ENCODE measurements around the gene SPRYD3. TPM values are rescaled to one million over a fixed set of nuclear protein-coding genes. Genes with fewer than 3 reads are reported as not detected.

SPRYD3 gene
- total RNA-seq, 4 donors from 2014 or later, result 79.7 to 125 (median 99.1) TPM

- Histone ChIP-seq H3K4me1 (peaks cover 31 to 69% (median 67%) of the 10 kb centered on the region in 4 donors), H3K36me3 (peaks cover 20 to 37% (median 30%) of the 10 kb centered on the region in 4 donors), H3K27ac (replicated peaks in 1 of 4) (peak overlapping the region; percentile 91 to 96 (median 94)), H3K9me3 (no peaks in the 10 kb centered on the region), H3K27me3 (no peaks in the 10 kb centered on the region), H3K4me3 (peak overlapping the region; percentile 66 to 78 (median 72))
- WGBS, result 24% methylated on average over 11 of the region's 25 CpGs
- no peak for DNase-seq (ENCODE audit: extremely low spot score)
- TF ChIP-seq EP300 (IDR thresholded peaks at IDR 0.05), result no peak
- intact Hi-C loops (cut with DNase I), result loop anchor here (10.0 kb wide), 1 partner anchor 76 kb away; no protein-coding TSS in a partner anchor
Measured at GRCh38 chr12:53078425-53079225, 565 bp downstream of the SPRYD3 start.

DNA sequence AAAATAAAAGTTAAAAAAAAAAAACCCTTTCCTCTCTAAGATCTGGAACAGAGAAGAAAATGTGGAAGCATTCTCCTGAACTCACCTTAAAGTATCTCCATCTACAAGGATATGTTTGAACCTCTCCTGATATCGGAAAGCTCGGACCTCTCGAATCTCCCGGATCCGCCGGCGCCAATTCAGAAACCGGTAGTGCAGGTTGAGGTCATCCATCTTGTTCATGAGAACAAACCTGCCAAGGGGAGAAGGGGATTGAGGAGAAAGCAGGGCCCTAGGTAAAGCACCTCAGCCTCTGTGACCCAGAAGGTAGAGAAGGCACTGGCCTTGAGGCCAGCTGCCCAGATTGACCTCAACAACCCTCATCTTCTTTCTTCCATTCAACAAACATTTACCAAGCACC lies 2.2 kb downstream of the SPRYD3 start:
- 96% methylated on average over 8 of the region's 8 CpGs for WGBS
- Histone ChIP-seq H3K36me3 (peaks cover 25 to 47% (median 32%) of the 10 kb centered on the region in 4 donors), H3K9me3 (no peaks in the 10 kb centered on the region), H3K4me3 (no peak overlapping the region), H3K4me1 (peaks cover 47 to 85% (median 83%) of the 10 kb centered on the region in 4 donors), H3K27me3 (no peaks in the 10 kb centered on the region), H3K27ac (replicated peaks in 1 of 4) (peak overlapping the region in 3 of 4 donors; percentile 94 to 96 (median 95))
- TF ChIP-seq POLR2A (IDR thresholded peaks at IDR 0.05; ENCODE audit: low read depth) (no peak), POLR2AphosphoS5 (IDR thresholded peaks at IDR 0.05) (no peak), EP300 (IDR thresholded peaks at IDR 0.05) (no peak)
- TF ChIP-seq, protein P1, sequence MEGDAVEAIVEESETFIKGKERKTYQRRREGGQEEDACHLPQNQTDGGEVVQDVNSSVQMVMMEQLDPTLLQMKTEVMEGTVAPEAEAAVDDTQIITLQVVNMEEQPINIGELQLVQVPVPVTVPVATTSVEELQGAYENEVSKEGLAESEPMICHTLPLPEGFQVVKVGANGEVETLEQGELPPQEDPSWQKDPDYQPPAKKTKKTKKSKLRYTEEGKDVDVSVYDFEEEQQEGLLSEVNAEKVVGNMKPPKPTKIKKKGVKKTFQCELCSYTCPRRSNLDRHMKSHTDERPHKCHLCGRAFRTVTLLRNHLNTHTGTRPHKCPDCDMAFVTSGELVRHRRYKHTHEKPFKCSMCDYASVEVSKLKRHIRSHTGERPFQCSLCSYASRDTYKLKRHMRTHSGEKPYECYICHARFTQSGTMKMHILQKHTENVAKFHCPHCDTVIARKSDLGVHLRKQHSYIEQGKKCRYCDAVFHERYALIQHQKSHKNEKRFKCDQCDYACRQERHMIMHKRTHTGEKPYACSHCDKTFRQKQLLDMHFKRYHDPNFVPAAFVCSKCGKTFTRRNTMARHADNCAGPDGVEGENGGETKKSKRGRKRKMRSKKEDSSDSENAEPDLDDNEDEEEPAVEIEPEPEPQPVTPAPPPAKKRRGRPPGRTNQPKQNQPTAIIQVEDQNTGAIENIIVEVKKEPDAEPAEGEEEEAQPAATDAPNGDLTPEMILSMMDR (IDR thresholded peaks at IDR 0.05), result no peak
- intact Hi-C loops (cut with DNase I), result loop anchor here (10.0 kb wide), 1 partner anchor 78 kb away; no protein-coding TSS in a partner anchor
- DNase-seq (ENCODE audit: extremely low spot score), result no peak

GRCh38 chr12:53076461-53076860 lies 2.7 kb downstream of the SPRYD3 start:
- no peaks in the 10 kb centered on the region for H3K9me3 ChIP-seq
- DNase-seq (ENCODE audit: extremely low spot score), result no peak
- peaks cover 53 to 91% (median 89%) of the 10 kb centered on the region in 4 donors for H3K4me1 ChIP-seq
- no peak overlapping the region for H3K4me3 ChIP-seq
- peak overlapping the region; percentile 7 to 95 (median 88) for H3K27ac ChIP-seq (replicated peaks in 1 of 4)
- WGBS, result 88% methylated on average over 3 of the region's 3 CpGs
- TF ChIP-seq POLR2AphosphoS5 (IDR thresholded peaks at IDR 0.05), result no peak
- TF ChIP-seq EP300 (IDR thresholded peaks at IDR 0.05), result no peak
- no peak for TF ChIP-seq POLR2A (IDR thresholded peaks at IDR 0.05; ENCODE audit: low read depth)
- TF ChIP-seq, protein P1 (IDR thresholded peaks at IDR 0.05), result no peak
- intact Hi-C loops (cut with DNase I), result loop anchor here (10.0 kb wide), 1 partner anchor 78 kb away; no protein-coding TSS in a partner anchor
- peaks cover 25 to 47% (median 32%) of the 10 kb centered on the region in 4 donors for H3K36me3 ChIP-seq
- no peaks in the 10 kb centered on the region for H3K27me3 ChIP-seq

- no peak for DNase-seq (ENCODE audit: extremely low spot score)
- no peaks in the 10 kb centered on the region for H3K9me3 ChIP-seq
- peaks cover 25 to 47% (median 32%) of the 10 kb centered on the region in 4 donors for H3K36me3 ChIP-seq
- no peak overlapping the region for H3K4me3 ChIP-seq
- H3K27me3 ChIP-seq, result no peaks in the 10 kb centered on the region
- 93% methylated on average over 3 of the region's 3 CpGs for WGBS
- TF ChIP-seq EP300 (IDR thresholded peaks at IDR 0.05), result no peak
- TF ChIP-seq POLR2AphosphoS5 (IDR thresholded peaks at IDR 0.05), result no peak
- no peak for TF ChIP-seq POLR2A (IDR thresholded peaks at IDR 0.05; ENCODE audit: low read depth)
- TF ChIP-seq, protein P1 (IDR thresholded peaks at IDR 0.05), result no peak
- peaks cover 59 to 95% (median 93%) of the 10 kb centered on the region in 4 donors for H3K4me1 ChIP-seq
- H3K27ac ChIP-seq (replicated peaks in 1 of 4), result peak overlapping the region; percentile 83 to 95 (median 90)
- intact Hi-C loops (cut with DNase I), result loop anchor here (10.0 kb wide), 1 partner anchor 80 kb away; no protein-coding TSS in a partner anchor
Measured at GRCh38 chr12:53074999-53075370, 4.2 kb downstream of the SPRYD3 start.

Measured in esophagus muscularis mucosa (tissue), 4 donors.